Measurements from ENCODE around the gene HLA-E. TPM values are rescaled to one million over a fixed set of nuclear protein-coding genes. Genes with fewer than 3 reads are reported as not detected.

Gene HLA-E
- total and polyA plus RNA-seq, 7 donors = 139 to 753 (median 364) TPM

- TF ChIP-seq POLR2A (IDR thresholded peaks at IDR 0.05) (no peak), EP300 (IDR thresholded peaks at IDR 0.05) (no peak), POLR2AphosphoS5 (IDR thresholded peaks at IDR 0.05) (no peak)
- TF ChIP-seq, protein P1, sequence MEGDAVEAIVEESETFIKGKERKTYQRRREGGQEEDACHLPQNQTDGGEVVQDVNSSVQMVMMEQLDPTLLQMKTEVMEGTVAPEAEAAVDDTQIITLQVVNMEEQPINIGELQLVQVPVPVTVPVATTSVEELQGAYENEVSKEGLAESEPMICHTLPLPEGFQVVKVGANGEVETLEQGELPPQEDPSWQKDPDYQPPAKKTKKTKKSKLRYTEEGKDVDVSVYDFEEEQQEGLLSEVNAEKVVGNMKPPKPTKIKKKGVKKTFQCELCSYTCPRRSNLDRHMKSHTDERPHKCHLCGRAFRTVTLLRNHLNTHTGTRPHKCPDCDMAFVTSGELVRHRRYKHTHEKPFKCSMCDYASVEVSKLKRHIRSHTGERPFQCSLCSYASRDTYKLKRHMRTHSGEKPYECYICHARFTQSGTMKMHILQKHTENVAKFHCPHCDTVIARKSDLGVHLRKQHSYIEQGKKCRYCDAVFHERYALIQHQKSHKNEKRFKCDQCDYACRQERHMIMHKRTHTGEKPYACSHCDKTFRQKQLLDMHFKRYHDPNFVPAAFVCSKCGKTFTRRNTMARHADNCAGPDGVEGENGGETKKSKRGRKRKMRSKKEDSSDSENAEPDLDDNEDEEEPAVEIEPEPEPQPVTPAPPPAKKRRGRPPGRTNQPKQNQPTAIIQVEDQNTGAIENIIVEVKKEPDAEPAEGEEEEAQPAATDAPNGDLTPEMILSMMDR (IDR thresholded peaks at IDR 0.05) = no peak
- 15 to 28% methylated on average over 4 of the region's 4 CpGs for WGBS, 2 donors
- H3K4me3 ChIP-seq = no peak overlapping the region
These were observed 53.1 kb downstream of the HLA-E start for GRCh38 chr6:30542404-30542725.

GRCh38 chr6:30542915-30543314, 53.6 kb downstream of the HLA-E start:
- TF ChIP-seq, protein P1 (IDR thresholded peaks at IDR 0.05) = no peak
- no peak for TF ChIP-seq EP300 (IDR thresholded peaks at IDR 0.05)
- TF ChIP-seq POLR2A (IDR thresholded peaks at IDR 0.05) = no peak
- no peak for TF ChIP-seq POLR2AphosphoS5 (IDR thresholded peaks at IDR 0.05)
- intact Hi-C loops (cut with DNase I) = loop anchor here (5.0 to 10.0 kb wide), 2 partner anchors 54 to 198 kb away; partner anchors contain the start of gene RPP21
- 73 to 79% methylated on average over 1 of the region's 1 CpG for WGBS, 2 donors

More at GRCh38 chr6:30542404-30542725, 53.1 kb downstream of the HLA-E start:
- no peaks in the 10 kb centered on the region for H3K27me3 ChIP-seq
- intact Hi-C loops (cut with DNase I) = loop anchor here (5.0 to 10.0 kb wide), 2 partner anchors 55 to 198 kb away; partner anchors contain the start of gene RPP21
- H3K27ac ChIP-seq = no peak overlapping the region
- peaks cover 0 to 25% (median 10%) of the 10 kb centered on the region in 4 donors for H3K36me3 ChIP-seq
- H3K9me3 ChIP-seq = no peaks in the 10 kb centered on the region
- no peak for DNase-seq
- peaks cover 0 to 9% (median 6%) of the 10 kb centered on the region in 4 donors for H3K4me1 ChIP-seq

More at GRCh38 chr6:30542915-30543314, 53.6 kb downstream of the HLA-E start:
- no peak overlapping the region for H3K27ac ChIP-seq
- no peaks in the 10 kb centered on the region for H3K9me3 ChIP-seq
- H3K36me3 ChIP-seq = peaks cover 0 to 30% (median 12%) of the 10 kb centered on the region in 4 donors
- peaks cover 0 to 9% (median 6%) of the 10 kb centered on the region in 4 donors for H3K4me1 ChIP-seq
- H3K4me3 ChIP-seq = no peak overlapping the region
- DNase-seq = no peak
- no peaks in the 10 kb centered on the region for H3K27me3 ChIP-seq

Other genes with a start within 250 kb of the HLA-E start
- 10 to 100 TPM; 11.9 to 23.2 (median 14.4) TPM for gene TRIM39, start 162.6 kb upstream of the HLA-E start, total RNA-seq
- gene TRIM39, start 162.6 kb upstream of the HLA-E start, polyA plus RNA-seq = 10 to 100 TPM in 1 of 3 donors, 1 to 10 TPM in 2; 5.1 to 11.2 (median 7.2) TPM
- gene RPP21, start 144.4 kb upstream of the HLA-E start, total RNA-seq = 100 to 1,000 TPM; 134 to 150 (median 141) TPM
- 10 to 100 TPM; 74.7 to 86.8 (median 76.3) TPM for gene RPP21, start 144.4 kb upstream of the HLA-E start, polyA plus RNA-seq
- gene GNL1, start 67.0 kb downstream of the HLA-E start, total RNA-seq = 10 to 100 TPM; 31.6 to 36.3 (median 33.7) TPM
- 10 to 100 TPM; 27.7 to 50.6 (median 43.2) TPM for gene GNL1, start 67.0 kb downstream of the HLA-E start, polyA plus RNA-seq
- 10 to 100 TPM in 1 of 4 donors, 1 to 10 TPM in 3; 3.7 to 21.1 (median 4.6) TPM for gene PRR3, start 67.8 kb downstream of the HLA-E start, total RNA-seq
- gene PRR3, start 67.8 kb downstream of the HLA-E start, polyA plus RNA-seq = 1 to 10 TPM; 2.8 to 7.6 (median 3.0) TPM
- gene ABCF1, start 81.9 kb downstream of the HLA-E start, total RNA-seq = 10 to 100 TPM; 26.9 to 38.8 (median 33.6) TPM
- 10 to 100 TPM; 17.4 to 46.7 (median 25.4) TPM for gene ABCF1, start 81.9 kb downstream of the HLA-E start, polyA plus RNA-seq
- 10 to 100 TPM; 18.5 to 30.2 (median 28.3) TPM for gene PPP1R10, start 127.7 kb downstream of the HLA-E start, total RNA-seq
- 10 to 100 TPM; 13.8 to 30.6 (median 18.7) TPM for gene PPP1R10, start 127.7 kb downstream of the HLA-E start, polyA plus RNA-seq
- gene MRPS18B, start 128.3 kb downstream of the HLA-E start, total RNA-seq = 10 to 100 TPM; 36.3 to 58.9 (median 48.4) TPM
- gene MRPS18B, start 128.3 kb downstream of the HLA-E start, polyA plus RNA-seq = 10 to 100 TPM; 74.5 to 81.2 (median 78.6) TPM
- 1 to 10 TPM; 2.6 to 7.2 (median 4.8) TPM for gene ATAT1, start 137.4 kb downstream of the HLA-E start, total RNA-seq
- gene ATAT1, start 137.4 kb downstream of the HLA-E start, polyA plus RNA-seq = 1 to 10 TPM; 3.0 to 8.5 (median 4.2) TPM
- gene C6orf136, start 157.6 kb downstream of the HLA-E start, total RNA-seq = 10 to 100 TPM in 2 of 4 donors, 1 to 10 TPM in 2; 7.8 to 36.7 (median 20.7) TPM
- 10 to 100 TPM; 51.1 to 60.8 (median 52.3) TPM for gene C6orf136, start 157.6 kb downstream of the HLA-E start, polyA plus RNA-seq
- 10 to 100 TPM; 18.0 to 22.8 (median 21.3) TPM for gene DHX16, start 183.5 kb downstream of the HLA-E start, total RNA-seq
- 10 to 100 TPM; 21.6 to 34.2 (median 25.2) TPM for gene DHX16, start 183.5 kb downstream of the HLA-E start, polyA plus RNA-seq
- gene PPP1R18, start 197.1 kb downstream of the HLA-E start, total RNA-seq = 10 to 100 TPM; 32.6 to 69.8 (median 39.0) TPM
- 10 to 100 TPM; 15.0 to 51.2 (median 27.6) TPM for gene PPP1R18, start 197.1 kb downstream of the HLA-E start, polyA plus RNA-seq
- 1 to 10 TPM; 2.4 to 9.7 (median 5.0) TPM for gene NRM, start 201.5 kb downstream of the HLA-E start, total RNA-seq
- gene NRM, start 201.5 kb downstream of the HLA-E start, polyA plus RNA-seq = 10 to 100 TPM in 1 of 3 donors, 1 to 10 TPM in 2; 1.8 to 13.8 (median 2.8) TPM
- gene MDC1, start 227.8 kb downstream of the HLA-E start, total RNA-seq = 10 to 100 TPM in 1 of 4 donors, 1 to 10 TPM in 3; 5.4 to 16.1 (median 6.7) TPM
- 10 to 100 TPM in 1 of 3 donors, 1 to 10 TPM in 2; 1.8 to 17.4 (median 3.7) TPM for gene MDC1, start 227.8 kb downstream of the HLA-E start, polyA plus RNA-seq
- gene TUBB, start 230.8 kb downstream of the HLA-E start, total RNA-seq = 100 to 1,000 TPM; 245 to 287 (median 267) TPM
- gene TUBB, start 230.8 kb downstream of the HLA-E start, polyA plus RNA-seq = 100 to 1,000 TPM in 2 of 3 donors, 10 to 100 TPM in 1; 96.1 to 306 (median 111) TPM

All from sigmoid colon (tissue), 7 donors.